Measurements from ENCODE around the gene EXOC6B. TPM values are rescaled to one million over a fixed set of nuclear protein-coding genes. Genes with fewer than 3 reads are reported as not detected.

The EXOC6B gene
- polyA plus RNA-seq, 2 of the 4 experiments (the other 2 are of a cell fraction): 15.5 to 24.7 TPM

DNA sequence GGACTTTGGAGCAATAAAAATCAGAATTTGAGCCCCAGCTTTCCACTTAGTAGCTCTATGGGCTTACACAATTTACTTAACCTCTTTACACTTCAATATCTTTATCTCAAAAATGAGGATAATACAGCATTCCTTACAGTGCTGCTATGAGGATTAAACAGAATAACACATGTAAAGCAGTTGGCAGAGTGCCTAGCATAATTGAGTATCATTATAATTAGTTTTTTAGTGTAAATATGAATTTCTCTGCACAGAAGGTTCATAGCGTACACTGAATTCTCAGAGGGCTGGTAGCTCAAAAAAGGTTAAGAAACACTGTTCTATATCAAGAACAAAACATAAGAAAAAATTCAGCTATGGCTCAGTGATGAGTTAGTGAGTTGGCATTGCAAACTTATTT lies 487.8 kb downstream of the EXOC6B start:
- Histone ChIP-seq H3K4me2 (no peak overlapping the region), H3K9me3 (no peaks in the 10 kb centered on the region), H3K4me3 (no peak overlapping the region), H3K27ac (no peak overlapping the region), H3K4me1 (no peaks in the 10 kb centered on the region)
- ChIA-PET POLR2A (no interaction called here), CTCF (interaction anchor here (1.3 to 1.8 kb wide), 2 partner anchors 12 to 188 kb away, joined by 3 to 4 read pairs; no protein-coding TSS in a partner anchor)
- FAIRE-seq (no peak), ATAC-seq (no peak), DNase-seq (ENCODE audit: low read depth in 1 of 2, low spot score in 1 of 2) (no peak)
- TF ChIP-seq NR3C1 (IDR thresholded peaks at IDR 0.05) (no peak), JUNB (IDR thresholded peaks at IDR 0.05) (no peak), GATA3 (IDR thresholded peaks at IDR 0.05; ENCODE audit: borderline replicate concordance) (no peak), HEYL (CRISPR knock-in tag; IDR thresholded peaks at IDR 0.05) (no peak), NFE2L2 (conservative IDR thresholded peaks at IDR 0.05; ENCODE audit: low read length) (no peak), KDM5A (IDR thresholded peaks at IDR 0.05) (no peak), CBX2 (IDR thresholded peaks at IDR 0.05; ENCODE audit: borderline replicate concordance, low read depth) (no peak), ZSCAN20 (CRISPR knock-in tag; IDR thresholded peaks at IDR 0.05) (no peak), TP53 (CRISPR knock-in tag; IDR thresholded peaks at IDR 0.05) (no peak)
- TF ChIP-seq, protein P1, sequence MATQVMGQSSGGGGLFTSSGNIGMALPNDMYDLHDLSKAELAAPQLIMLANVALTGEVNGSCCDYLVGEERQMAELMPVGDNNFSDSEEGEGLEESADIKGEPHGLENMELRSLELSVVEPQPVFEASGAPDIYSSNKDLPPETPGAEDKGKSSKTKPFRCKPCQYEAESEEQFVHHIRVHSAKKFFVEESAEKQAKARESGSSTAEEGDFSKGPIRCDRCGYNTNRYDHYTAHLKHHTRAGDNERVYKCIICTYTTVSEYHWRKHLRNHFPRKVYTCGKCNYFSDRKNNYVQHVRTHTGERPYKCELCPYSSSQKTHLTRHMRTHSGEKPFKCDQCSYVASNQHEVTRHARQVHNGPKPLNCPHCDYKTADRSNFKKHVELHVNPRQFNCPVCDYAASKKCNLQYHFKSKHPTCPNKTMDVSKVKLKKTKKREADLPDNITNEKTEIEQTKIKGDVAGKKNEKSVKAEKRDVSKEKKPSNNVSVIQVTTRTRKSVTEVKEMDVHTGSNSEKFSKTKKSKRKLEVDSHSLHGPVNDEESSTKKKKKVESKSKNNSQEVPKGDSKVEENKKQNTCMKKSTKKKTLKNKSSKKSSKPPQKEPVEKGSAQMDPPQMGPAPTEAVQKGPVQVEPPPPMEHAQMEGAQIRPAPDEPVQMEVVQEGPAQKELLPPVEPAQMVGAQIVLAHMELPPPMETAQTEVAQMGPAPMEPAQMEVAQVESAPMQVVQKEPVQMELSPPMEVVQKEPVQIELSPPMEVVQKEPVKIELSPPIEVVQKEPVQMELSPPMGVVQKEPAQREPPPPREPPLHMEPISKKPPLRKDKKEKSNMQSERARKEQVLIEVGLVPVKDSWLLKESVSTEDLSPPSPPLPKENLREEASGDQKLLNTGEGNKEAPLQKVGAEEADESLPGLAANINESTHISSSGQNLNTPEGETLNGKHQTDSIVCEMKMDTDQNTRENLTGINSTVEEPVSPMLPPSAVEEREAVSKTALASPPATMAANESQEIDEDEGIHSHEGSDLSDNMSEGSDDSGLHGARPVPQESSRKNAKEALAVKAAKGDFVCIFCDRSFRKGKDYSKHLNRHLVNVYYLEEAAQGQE (IDR thresholded peaks at IDR 0.05): no peak
- TF ChIP-seq, protein P2, sequence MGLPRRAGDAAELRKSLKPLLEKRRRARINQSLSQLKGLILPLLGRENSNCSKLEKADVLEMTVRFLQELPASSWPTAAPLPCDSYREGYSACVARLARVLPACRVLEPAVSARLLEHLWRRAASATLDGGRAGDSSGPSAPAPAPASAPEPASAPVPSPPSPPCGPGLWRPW (IDR thresholded peaks at IDR 0.05): no peak
- WGBS (ENCODE audit: missing lambda C conversion rate): 95% methylated on average over 1 of the region's 1 CpG

DNA sequence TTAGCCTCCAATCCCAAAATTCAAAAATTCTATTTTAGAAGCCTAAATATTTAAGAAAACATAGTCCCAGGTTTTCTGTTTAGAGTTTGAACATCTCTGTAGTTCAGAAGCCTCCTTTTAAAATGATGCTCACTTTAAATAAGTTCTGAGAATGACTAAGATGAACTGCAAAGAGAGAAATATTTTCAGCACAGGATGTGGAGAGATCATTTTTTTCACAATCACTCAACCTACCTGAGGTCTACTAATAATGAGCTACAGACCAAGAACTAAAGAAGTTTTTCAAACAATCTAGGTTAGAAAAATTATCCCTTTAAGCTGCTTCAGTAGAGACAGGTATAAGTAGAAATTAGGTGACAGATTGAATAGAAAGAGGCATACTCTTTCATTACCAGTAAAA lies 493.1 kb downstream of the EXOC6B start:
- ChIA-PET POLR2A (no interaction called here), CTCF (no interaction called here)
- H3K4me1 ChIP-seq: no peaks in the 10 kb centered on the region
- H3K4me2 ChIP-seq: no peak overlapping the region
- H3K27ac ChIP-seq: no peak overlapping the region
- TF ChIP-seq HOXA7 (CRISPR knock-in tag; IDR thresholded peaks at IDR 0.05) (no peak), PHF8 (IDR thresholded peaks at IDR 0.05; ENCODE audit: borderline replicate concordance, low read depth) (no peak), CEBPB (IDR thresholded peaks at IDR 0.05) (no peak), CBX2 (IDR thresholded peaks at IDR 0.05; ENCODE audit: borderline replicate concordance, low read depth) (no peak), FOSB (CRISPR knock-in tag; IDR thresholded peaks at IDR 0.05) (no peak), HDAC2 (IDR thresholded peaks at IDR 0.05) (no peak), NPAS2 (CRISPR knock-in tag; IDR thresholded peaks at IDR 0.05; ENCODE audit: borderline replicate concordance) (no peak), RFX5 (IDR thresholded peaks at IDR 0.05) (no peak), NFE2L2 (conservative IDR thresholded peaks at IDR 0.05; ENCODE audit: low read length) (no peak), BHLHE40 (IDR thresholded peaks at IDR 0.05; ENCODE audit: low read depth, low read length) (no peak)
- TF ChIP-seq, protein P3, sequence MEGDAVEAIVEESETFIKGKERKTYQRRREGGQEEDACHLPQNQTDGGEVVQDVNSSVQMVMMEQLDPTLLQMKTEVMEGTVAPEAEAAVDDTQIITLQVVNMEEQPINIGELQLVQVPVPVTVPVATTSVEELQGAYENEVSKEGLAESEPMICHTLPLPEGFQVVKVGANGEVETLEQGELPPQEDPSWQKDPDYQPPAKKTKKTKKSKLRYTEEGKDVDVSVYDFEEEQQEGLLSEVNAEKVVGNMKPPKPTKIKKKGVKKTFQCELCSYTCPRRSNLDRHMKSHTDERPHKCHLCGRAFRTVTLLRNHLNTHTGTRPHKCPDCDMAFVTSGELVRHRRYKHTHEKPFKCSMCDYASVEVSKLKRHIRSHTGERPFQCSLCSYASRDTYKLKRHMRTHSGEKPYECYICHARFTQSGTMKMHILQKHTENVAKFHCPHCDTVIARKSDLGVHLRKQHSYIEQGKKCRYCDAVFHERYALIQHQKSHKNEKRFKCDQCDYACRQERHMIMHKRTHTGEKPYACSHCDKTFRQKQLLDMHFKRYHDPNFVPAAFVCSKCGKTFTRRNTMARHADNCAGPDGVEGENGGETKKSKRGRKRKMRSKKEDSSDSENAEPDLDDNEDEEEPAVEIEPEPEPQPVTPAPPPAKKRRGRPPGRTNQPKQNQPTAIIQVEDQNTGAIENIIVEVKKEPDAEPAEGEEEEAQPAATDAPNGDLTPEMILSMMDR (IDR thresholded peaks at IDR 0.05): no peak
- TF ChIP-seq, protein P4, sequence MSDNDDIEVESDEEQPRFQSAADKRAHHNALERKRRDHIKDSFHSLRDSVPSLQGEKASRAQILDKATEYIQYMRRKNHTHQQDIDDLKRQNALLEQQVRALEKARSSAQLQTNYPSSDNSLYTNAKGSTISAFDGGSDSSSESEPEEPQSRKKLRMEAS (IDR thresholded peaks at IDR 0.05): no peak
- TF ChIP-seq, protein P5, sequence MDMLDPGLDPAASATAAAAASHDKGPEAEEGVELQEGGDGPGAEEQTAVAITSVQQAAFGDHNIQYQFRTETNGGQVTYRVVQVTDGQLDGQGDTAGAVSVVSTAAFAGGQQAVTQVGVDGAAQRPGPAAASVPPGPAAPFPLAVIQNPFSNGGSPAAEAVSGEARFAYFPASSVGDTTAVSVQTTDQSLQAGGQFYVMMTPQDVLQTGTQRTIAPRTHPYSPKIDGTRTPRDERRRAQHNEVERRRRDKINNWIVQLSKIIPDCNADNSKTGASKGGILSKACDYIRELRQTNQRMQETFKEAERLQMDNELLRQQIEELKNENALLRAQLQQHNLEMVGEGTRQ (IDR thresholded peaks at IDR 0.05): no peak
- FAIRE-seq (no peak), DNase-seq (ENCODE audit: low read depth in 1 of 2, low spot score in 1 of 2) (no peak), ATAC-seq (no peak)
- H3K9me3 ChIP-seq: peaks cover 8% of the 10 kb centered on the region; the same call in 2 of the 3 replicates
- no peak overlapping the region for H3K4me3 ChIP-seq
